A673 (cell line): ENCODE data around the gene IFI44L.

ENCODE experiments used
- EZH2 ChIP-seq: fragments of 200-600 bp; sonication (generic); IDR thresholded peaks from 2 replicates; pipeline ENCODE4 v1.6.1; 2017; ENCODE audit warnings: borderline replicate concordance, low read depth, mild to moderate bottlenecking, mixed read lengths, antibody characterized with exemption, low read length; ENCODE audit not compliant: poor library complexity, severe bottlenecking
- TF ChIP-seq, protein P1 (sequence below): fragments of 300-800, 200-600 bp; sonication (generic); conservative IDR thresholded peaks from 2 replicates; pipeline ENCODE4 v1.5.1; 2017; ENCODE audit warnings: low read depth, mild to moderate bottlenecking, antibody characterized with exemption, low read length, moderate library complexity, mixed read lengths

DNA sequence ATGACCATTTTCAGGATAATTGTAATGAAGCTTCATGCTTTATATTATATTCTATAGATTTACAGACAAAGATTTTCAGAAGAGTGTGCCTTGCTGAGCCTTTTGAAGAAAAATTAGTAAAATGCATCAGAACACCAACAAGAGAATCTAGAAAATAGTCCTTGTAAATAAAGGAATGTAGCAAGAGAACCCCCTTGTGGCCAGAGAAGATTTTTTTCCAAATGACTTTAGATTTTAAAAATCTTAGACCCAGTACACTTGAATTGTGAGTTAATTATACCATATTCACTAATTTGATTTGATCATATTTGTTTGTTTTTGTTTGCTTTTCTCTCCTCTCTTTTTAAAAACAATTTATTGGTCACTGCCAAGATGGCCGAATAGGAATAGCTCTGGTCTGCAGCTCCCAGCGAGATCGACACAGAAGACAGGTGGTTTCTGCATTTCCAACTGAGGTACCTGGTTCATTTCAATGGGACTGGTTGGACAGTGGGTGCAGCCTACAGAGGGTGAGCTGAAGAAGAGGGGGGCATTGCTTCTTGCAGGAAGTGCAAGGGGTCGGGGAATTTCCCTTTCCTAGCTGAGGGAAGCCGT lies 12.8 kb upstream of the IFI44L start:
- TF ChIP-seq, protein P1, sequence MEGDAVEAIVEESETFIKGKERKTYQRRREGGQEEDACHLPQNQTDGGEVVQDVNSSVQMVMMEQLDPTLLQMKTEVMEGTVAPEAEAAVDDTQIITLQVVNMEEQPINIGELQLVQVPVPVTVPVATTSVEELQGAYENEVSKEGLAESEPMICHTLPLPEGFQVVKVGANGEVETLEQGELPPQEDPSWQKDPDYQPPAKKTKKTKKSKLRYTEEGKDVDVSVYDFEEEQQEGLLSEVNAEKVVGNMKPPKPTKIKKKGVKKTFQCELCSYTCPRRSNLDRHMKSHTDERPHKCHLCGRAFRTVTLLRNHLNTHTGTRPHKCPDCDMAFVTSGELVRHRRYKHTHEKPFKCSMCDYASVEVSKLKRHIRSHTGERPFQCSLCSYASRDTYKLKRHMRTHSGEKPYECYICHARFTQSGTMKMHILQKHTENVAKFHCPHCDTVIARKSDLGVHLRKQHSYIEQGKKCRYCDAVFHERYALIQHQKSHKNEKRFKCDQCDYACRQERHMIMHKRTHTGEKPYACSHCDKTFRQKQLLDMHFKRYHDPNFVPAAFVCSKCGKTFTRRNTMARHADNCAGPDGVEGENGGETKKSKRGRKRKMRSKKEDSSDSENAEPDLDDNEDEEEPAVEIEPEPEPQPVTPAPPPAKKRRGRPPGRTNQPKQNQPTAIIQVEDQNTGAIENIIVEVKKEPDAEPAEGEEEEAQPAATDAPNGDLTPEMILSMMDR, result peak; percentile 74
- no peak for TF ChIP-seq EZH2
